Cardiac septum (tissue), 1 donor: ENCODE data around the gene SLC39A11. TPM values are rescaled to one million over a fixed set of nuclear protein-coding genes. Genes with fewer than 3 reads are reported as not detected.

ENCODE experiments used
- DNase-seq: peaks from one replicate; pipeline ENCODE4 v3.0.0-alpha.2; 2020; ENCODE audit warnings: low spot score
- intact Hi-C: fragments of 100-400 bp; cut with DNase I; formaldehyde crosslinking; loops from one replicate; pipeline ENCODE4 v1.14.0; 2022
- total RNA-seq: library from RNA; stranded (reverse); fragmentation: NEBNext Ultra II Directional; extraction: Animal tissue kit (Norgen Biotek cat#: 25700); gene quantifications from one replicate; pipeline ENCODE4 v1.2.1, GENCODE V29; 2021
- donor health status: DM: no; HTN: no; CAD: no.

SLC39A11 gene
- total RNA-seq, 1 donor from 2014 or later, result 7.2 TPM

GRCh38 chr17:72754513-72754912 is 338.0 kb downstream of the SLC39A11 start:
- DNase-seq, result no peak
- intact Hi-C loops, result no loop called here

GRCh38 chr17:72751746-72752145 is 340.7 kb downstream of the SLC39A11 start:
- intact Hi-C loops, result no loop called here
- DNase-seq, result no peak

GRCh38 chr17:72749119-72749572 is 343.3 kb downstream of the SLC39A11 start:
- intact Hi-C loops, result no loop called here
- DNase-seq, result no peak

GRCh38 chr17:72747501-72747900 is 345.0 kb downstream of the SLC39A11 start:
- intact Hi-C loops, result no loop called here
- no peak for DNase-seq

- intact Hi-C loops, result no loop called here
These were observed 347.2 kb downstream of the SLC39A11 start for GRCh38 chr17:72745241-72745640.

GRCh38 chr17:72743037-72743467 is 349.4 kb downstream of the SLC39A11 start:
- intact Hi-C loops, result no loop called here
- no peak for DNase-seq

More at GRCh38 chr17:72745241-72745640, 347.2 kb downstream of the SLC39A11 start:
- no peak for DNase-seq

- DNase-seq, result no peak
- intact Hi-C loops, result no loop called here
These were observed 355.3 kb downstream of the SLC39A11 start for GRCh38 chr17:72737151-72737690.

- intact Hi-C loops, result no loop called here
- no peak for DNase-seq
These were observed 356.9 kb downstream of the SLC39A11 start for GRCh38 chr17:72735592-72735991.

GRCh38 chr17:72735048-72735447 is 357.4 kb downstream of the SLC39A11 start:
- no peak for DNase-seq
- intact Hi-C loops, result no loop called here

GRCh38 chr17:72734613-72735012 is 357.9 kb downstream of the SLC39A11 start:
- no peak for DNase-seq
- intact Hi-C loops, result no loop called here

GRCh38 chr17:72733619-72734282 is 358.7 kb downstream of the SLC39A11 start:
- DNase-seq, result no peak
- intact Hi-C loops, result no loop called here

GRCh38 chr17:72732893-72733618 is 359.4 kb downstream of the SLC39A11 start:
- DNase-seq, result no peak
- intact Hi-C loops, result no loop called here

GRCh38 chr17:72730077-72730476 is 362.4 kb downstream of the SLC39A11 start:
- DNase-seq, result no peak
- intact Hi-C loops, result no loop called here

- no peak for DNase-seq
- intact Hi-C loops, result loop anchor here (2.0 to 10.0 kb wide), 4 partner anchors 258 to 648 kb away; a partner anchor contains a TSS
These were observed 365.6 kb downstream of the SLC39A11 start for GRCh38 chr17:72726936-72727335.

GRCh38 chr17:72725433-72726068 is 366.9 kb downstream of the SLC39A11 start:
- DNase-seq, result peak; percentile 84
- intact Hi-C loops, result loop anchor here (2.0 to 10.0 kb wide), 5 partner anchors 165 to 649 kb away; a partner anchor contains a TSS

GRCh38 chr17:72724267-72724666 is 368.2 kb downstream of the SLC39A11 start:
- DNase-seq, result no peak
- intact Hi-C loops, result loop anchor here (2.0 to 10.0 kb wide), 3 partner anchors 163 to 651 kb away; no protein-coding TSS in a partner anchor

GRCh38 chr17:72723711-72724110 is 368.8 kb downstream of the SLC39A11 start:
- intact Hi-C loops, result loop anchor here (2.0 to 10.0 kb wide), 3 partner anchors 163 to 651 kb away; no protein-coding TSS in a partner anchor
- DNase-seq, result no peak

GRCh38 chr17:72720494-72720825 is 372.0 kb downstream of the SLC39A11 start:
- no peak for DNase-seq
- intact Hi-C loops, result loop anchor here (10.0 kb wide), 2 partner anchors 264 to 654 kb away; no protein-coding TSS in a partner anchor

- no peak for DNase-seq
- intact Hi-C loops, result loop anchor here (10.0 kb wide), 2 partner anchors 265 to 655 kb away; no protein-coding TSS in a partner anchor
These were observed 372.7 kb downstream of the SLC39A11 start for GRCh38 chr17:72719578-72720493.
